Mammary epithelial cell (primary cell): Measurements from ENCODE around the gene DPEP1.

Experiments
- EZH2 ChIP-seq: IDR thresholded peaks from 2 replicates; pipeline ENCODE4 v1.6.1; 2012; ENCODE audit warnings: low read length, inconsistent platforms, borderline replicate concordance
- TF ChIP-seq, protein P1 (sequence below), 2 donors: IDR thresholded peaks in 1 of 2; conservative IDR thresholded peaks in 1 of 2; 2 replicates each; pipeline ENCODE4 v1.5.1; 2011 to 2012; ENCODE audit warnings: inconsistent platforms in 2 of 2, low read length in 2 of 2, mild to moderate bottlenecking in 2 of 2, control low read depth in 1 of 2, low read depth in 1 of 2; ENCODE audit not compliant: insufficient read depth in 1 of 2; ENCODE audit errors: extremely low read depth in 1 of 2

DNA sequence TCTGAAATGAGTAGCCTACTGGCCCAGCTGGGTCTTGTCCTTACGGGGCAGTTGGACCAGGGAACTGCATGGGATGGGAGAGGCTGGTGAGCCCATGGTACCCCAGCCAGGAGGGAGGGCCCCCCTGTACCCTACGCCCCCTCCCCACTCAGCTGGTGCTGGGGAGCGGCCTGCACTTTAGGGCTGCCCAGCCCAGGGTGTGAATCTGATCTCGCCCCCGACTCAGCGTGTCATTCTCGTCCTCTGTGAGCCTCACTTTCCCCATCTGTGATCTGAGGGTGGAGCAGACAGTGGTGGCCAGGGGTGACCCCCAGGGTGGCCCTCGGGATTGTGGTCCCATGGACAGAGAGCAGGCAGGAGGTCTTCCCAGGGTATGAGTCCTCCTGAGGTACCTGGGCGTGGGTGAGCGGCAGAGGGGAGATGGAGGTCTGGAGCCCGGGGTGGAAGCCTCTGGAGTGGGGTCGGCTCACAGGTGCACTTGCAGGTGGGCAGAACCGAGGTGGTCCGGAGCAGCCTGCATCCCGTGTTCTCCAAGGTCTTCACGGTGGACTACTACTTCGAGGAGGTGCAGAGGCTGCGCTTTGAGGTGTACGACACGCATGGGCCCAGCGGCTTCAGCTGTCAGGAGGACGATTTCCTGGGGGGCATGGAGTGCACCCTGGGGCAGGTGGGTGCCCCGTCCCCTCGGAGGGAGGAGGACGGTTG lies 36.2 kb upstream of the DPEP1 start:
- TF ChIP-seq, protein P1, sequence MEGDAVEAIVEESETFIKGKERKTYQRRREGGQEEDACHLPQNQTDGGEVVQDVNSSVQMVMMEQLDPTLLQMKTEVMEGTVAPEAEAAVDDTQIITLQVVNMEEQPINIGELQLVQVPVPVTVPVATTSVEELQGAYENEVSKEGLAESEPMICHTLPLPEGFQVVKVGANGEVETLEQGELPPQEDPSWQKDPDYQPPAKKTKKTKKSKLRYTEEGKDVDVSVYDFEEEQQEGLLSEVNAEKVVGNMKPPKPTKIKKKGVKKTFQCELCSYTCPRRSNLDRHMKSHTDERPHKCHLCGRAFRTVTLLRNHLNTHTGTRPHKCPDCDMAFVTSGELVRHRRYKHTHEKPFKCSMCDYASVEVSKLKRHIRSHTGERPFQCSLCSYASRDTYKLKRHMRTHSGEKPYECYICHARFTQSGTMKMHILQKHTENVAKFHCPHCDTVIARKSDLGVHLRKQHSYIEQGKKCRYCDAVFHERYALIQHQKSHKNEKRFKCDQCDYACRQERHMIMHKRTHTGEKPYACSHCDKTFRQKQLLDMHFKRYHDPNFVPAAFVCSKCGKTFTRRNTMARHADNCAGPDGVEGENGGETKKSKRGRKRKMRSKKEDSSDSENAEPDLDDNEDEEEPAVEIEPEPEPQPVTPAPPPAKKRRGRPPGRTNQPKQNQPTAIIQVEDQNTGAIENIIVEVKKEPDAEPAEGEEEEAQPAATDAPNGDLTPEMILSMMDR (conservative IDR thresholded peaks at IDR 0.05 in 1 of 2, IDR thresholded peaks at IDR 0.05 in 1 of 2; ENCODE audit: extremely low read depth in 1 of 2, insufficient read depth in 1 of 2, low read depth in 1 of 2, low read length in 2 of 2) = no peak
- no peak for TF ChIP-seq EZH2
